Measurements from ENCODE around the gene PLAAT3.
"Not testable (repeated sequence)": the region's sequence is repeated elsewhere in the genome, so short reads cannot be mapped to it uniquely, and the experiment has no call there.

PLAAT3 gene

DNA sequence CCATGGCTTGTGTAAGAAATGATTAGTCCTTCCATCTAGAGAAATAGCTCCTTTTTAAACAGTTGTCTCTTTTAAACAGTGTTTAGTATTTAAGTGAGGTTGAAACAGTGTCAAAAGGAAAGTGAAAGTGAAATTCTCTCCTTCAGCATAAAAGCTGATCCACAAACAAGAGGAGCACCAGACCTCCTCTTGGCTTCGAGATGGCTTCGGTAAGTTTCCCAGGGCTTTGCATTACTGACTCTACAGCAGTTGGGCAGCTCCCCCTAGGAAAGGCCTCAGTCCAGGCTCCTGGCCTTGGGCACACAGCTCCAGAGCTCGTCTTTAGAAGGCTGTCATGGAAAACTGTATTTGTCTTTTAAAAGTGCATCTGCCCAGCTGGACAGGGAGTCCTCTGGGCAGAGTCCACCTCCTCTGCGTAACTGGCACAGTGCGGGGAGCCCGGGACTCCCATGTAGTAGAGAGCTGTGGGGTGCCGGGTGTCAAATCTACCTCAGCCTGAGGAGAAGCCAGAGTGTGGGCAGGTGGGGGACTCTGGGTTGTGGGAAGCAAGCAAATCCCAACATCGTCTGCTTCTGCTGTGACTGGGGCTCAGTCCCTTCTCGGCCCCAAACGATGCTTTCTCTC lies 77.5 kb downstream of the PLAAT3 start, which contains the start of gene PLAAT4:
PLAAT4 (plus strand) TSS at position 140 of the 624 bp plus-strand sequence; CDS start at position 201, 61 bp downstream.
- DNase-seq: peak; percentile 70

DNA sequence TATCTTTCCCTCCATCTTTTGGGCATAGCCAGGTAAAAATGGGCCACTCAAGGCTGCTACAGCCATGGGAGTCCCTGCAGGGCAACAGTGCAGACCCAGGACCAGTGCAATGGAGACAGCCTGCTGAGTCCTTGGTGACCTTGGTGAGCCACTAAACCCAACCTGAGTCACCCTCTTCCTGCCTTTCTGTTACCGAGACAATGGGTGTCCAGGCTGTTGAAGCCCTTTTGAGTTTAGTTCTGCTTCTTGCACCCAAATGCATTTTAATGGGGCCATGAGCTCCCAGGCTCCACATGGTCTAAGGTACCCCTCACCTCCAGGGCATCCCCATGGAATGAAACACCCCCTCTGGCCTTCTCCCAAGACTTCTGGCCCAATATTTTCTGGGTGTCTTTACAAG lies 78.5 kb downstream of the PLAAT3 start:
- DNase-seq: no peak

DNA sequence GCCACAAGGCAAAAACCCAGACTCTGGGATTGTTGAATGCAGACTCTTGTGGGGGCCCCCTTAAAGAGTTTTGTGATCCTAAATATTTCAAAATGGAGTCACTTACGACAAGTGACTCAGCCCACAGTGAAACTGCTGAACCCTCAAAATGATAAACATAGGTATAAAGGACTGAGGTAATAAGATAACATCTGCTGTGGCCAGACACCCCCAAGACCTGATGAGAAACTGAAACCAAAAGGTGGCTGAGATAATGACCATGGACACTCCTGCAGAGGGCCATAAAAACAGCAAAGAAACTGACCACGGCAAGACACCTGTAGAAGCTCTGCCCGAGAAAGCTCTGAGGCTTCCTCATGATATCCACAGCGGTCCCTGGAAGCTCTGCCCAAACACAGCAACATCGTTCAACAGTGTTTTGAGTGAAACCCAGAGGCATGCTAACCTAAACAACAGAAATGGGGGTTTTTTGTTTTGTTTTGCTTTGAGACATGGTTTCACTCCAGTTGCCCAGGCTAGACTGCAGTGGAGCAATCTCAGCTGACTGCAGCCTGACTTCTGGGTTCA lies 79.3 kb downstream of the PLAAT3 start:
- no peak for DNase-seq

DNA sequence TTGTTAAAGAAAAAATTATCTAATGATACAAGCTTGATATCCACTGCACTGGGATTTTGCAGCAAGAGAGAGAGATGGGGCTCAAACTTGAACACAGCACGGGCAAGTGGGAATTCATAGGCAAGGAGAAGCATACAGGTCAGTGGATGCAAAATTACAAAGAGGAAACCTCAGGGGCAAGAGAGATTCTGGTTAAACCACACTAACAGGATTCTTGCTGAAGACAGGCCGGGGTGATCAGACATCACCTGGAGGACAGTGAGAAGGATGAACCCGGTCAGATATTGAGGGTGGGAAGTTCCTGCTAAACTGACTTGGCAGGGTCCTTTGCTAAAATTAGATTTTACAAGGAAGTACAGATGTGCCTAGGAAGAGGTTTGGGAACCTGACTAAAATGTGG lies 80.2 kb downstream of the PLAAT3 start:
- DNase-seq: no peak

DNA sequence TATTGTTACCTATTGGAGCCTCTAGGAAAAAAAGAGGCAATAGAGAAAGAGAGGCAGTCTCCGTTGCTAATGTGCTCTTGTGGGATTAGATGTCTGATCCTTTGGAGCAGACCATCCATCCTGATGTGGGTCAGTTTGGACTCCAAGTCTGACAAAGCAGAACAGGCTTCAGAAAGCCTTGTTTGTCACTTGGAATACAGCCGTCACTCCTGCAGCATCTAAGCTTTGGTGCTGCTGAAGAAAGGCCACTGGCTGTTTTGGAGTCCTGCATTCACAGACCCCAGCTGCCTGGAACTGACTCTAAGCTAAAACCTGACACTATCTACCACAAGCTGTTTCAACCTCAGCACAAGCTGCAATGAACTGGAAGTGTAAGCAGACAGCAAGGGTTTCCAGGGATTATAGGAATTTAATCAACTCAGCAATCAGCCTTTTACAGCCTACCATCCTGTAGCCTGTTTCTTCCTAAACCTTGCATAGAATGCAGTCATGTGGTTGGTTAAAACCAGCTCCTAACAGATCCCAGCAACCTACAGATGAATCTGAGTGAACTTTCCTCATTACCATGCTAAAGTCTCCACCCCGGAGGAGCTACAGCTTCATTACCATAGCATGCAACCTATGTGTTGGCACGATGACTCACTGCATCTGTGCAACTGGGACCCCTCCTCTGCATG lies 81.3 kb downstream of the PLAAT3 start:
- DNase-seq: no peak

DNA sequence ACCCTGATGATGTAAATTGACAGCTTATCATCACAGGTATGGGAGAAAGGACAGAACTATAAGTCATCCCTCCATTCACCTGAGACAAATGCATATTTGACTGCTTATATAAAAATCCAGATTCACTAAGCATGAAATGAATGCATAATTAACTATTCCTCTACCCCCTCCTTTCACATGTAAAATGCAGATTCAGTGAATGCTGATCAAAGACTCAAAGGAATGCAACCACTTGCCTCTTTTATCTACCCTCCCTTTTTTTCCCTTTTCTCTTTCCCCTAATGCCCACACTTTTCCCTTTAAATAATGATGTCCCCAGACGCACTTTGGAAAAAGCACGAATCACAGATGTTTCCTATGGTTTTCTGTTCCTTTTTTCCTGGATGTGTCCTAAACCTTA lies 82.1 kb downstream of the PLAAT3 start:
- DNase-seq: no peak

DNA sequence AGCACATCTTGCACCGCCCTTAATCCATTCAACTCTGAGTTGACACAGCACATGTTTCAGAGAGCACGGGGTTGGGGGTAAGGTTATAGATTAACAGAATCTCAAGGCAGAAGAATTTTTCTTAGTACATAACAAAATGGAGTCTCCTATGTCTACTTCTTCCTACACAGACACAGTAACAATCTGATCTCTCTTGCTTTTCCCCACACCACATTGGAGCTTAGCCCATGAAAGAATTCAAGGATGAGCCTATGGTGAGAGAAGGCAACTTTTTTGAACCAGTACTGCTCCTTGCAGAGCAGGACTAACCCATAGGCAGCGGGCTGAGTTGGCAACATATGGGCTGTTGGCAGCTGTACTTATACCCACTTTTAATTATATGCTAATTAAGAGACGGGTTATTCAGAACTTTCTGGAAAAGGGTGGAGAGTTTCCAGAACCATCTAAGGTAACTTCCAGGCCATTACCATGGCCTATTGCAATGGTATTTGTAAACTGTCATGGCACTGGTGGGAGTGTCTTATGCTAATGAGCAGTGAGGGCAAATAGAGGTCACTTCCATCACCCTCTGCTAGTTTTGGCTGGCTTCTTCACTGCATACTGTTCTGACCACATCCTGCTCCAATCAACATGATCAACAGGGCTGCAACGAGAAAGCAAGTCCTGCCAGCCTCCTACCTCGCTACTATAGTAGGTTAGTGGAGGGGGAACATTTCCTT lies 83.0 kb downstream of the PLAAT3 start:
- DNase-seq: not testable (repeated sequence)

DNA sequence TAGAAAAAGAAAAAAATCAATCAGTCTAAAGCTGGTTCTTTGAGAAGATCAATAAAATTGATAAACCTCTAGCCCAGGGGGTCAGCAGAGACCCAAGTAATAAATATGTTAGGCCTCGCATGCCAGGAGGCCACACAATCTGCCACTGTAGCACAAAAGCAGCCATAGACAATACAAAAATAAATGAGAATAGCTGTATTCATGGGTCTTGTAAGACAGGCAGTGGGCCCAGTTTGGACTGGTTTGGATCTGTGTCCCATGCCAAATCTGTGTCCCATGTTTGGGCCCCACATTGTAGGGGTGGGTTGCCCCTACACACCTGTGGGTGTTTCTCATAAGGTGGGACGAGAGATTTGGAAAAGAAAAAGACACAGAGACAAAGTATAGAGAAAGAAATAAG lies 84.2 kb downstream of the PLAAT3 start:
- DNase-seq: peak; percentile 74

DNA sequence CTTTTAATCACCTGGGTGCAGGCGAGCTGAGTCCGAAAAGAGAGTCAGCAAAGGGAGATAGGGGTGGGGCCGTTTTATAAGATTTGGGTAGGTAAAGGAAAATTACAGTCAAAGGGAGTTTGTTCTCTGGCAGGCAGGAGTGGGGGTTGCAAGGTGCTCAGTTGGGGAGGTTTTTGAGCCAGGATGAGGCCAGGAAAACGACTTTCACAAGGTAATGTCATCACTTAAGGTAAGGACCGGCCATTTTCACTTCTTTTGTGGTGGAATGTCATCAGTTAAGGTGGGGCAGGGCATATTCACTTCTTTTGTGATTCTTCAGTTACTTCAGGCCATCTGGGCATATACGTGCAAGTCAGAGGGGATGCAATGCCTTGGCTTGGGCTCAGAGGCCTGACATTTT lies 84.9 kb downstream of the PLAAT3 start:
- not testable (repeated sequence) for DNase-seq

DNA sequence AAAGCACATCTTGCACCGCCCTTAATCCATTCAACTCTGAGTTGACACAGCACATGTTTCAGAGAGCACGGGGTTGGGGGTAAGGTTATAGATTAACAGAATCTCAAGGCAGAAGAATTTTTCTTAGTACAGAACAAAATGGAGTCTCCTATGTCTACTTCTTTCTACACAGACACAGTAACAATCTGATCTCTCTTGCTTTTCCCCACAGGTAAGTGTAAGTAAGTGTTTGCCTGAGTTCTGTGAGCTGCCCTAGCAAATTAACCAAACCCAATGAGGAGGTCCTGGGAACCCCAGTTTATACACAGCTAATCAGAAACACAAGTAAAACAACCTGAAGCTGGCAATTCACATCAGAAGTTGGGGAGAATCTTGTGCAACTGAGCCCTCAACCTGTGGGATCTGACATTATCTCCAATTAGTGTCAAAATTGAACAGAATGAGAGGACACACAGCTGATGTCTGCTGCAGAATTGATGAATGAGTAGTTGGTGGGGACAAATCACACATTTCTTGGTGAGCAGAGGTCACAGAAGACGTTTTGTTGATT lies 85.4 kb downstream of the PLAAT3 start:
- not testable (repeated sequence) for DNase-seq

DNA sequence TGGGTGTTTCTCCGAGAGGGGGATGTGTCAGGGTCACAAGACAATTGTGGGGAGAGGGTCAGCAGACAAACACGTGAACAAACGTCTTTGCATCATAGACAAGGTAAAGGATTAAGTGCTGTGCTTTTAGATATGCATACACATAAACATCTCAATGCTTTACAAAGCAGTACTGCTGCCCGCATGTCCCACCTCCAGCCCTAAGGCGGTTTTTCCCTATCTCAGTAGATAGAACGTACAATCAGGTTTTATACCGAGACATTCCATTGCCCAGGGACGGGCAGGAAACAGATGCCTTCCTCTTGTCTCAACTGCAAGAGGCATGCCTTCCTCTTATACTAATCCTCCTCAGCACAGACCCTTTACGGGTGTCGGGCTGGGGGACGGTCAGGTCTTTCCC lies 86.1 kb downstream of the PLAAT3 start:
- DNase-seq: not testable (repeated sequence)

DNA sequence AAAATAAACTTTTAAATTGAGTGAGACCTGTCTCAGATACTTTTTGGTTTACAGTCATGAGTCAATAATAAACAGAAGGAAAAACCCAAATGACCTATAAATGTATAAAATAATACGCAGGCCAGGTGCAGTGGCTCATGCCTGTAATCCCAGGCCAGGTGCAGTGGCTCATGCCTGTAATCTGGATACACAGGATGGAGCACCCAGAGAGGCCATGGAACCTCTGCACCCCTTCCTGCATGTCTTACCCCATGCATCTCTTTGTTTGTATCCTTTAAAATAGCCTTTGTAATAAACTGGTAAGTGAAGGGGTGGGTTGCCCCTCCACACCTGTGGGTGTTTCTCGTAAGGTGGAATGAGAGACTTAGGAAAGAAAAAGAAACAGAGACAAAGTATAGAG lies 86.6 kb downstream of the PLAAT3 start:
- no peak for DNase-seq
